GM21619 (cell line): ENCODE results near the gene IFNLR1.

ENCODE experiments used
- ATAC-seq: cut with Tn5 transposase; IDR thresholded peaks from one replicate; pipeline ENCODE4 v1.9.1; 2021; ENCODE audit not compliant: unreplicated experiment

The IFNLR1 gene

GRCh38 chr1:24206083-24206464 lies 19.0 kb upstream of the IFNLR1 start:
- no peak for ATAC-seq

- no peak for ATAC-seq
Measured at GRCh38 chr1:24205345-24206082, 18.4 kb upstream of the IFNLR1 start.

DNA sequence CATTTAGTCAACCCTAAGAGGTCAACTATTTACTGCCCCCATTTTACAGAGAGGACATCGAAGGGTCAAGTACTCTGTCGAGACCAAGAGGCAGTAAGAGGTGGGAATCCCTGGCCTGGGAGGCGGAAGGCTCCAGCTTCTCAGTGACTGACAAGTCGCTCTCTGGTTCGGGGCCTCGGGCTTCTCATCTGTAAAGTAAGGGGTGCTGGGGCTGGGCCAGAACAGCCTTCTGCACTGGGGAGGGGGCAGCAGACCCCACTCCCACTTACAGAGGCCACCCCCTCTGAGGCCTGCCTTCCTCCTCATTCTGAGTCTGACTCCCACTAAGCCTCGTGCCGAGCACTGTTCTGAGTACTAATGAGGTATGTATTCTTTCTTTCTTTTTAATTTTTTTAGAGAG lies 17.0 kb upstream of the IFNLR1 start:
- ATAC-seq = no peak

- ATAC-seq = no peak
Measured at GRCh38 chr1:24203404-24203803, 16.3 kb upstream of the IFNLR1 start.

GRCh38 chr1:24202987-24203386 lies 15.9 kb upstream of the IFNLR1 start:
- ATAC-seq = no peak

DNA sequence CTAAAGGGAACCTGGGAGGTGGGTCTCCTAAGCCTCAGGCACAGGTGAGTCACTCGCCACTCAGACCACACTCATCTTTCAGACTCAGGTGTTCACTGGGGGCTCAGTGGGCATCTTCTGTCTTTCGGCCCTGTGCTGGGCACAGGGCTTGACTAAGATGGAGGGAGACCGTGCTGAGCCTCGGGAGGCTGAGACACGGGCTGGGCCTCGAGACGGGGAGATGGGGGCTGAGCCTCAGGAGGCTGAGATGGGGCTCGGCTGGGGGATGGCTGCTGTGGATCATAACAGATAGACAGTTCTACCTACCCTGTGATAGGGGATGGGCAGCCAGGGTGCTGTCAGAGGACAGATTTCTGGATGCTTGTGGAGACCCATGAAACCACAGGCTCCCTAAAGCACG lies 15.5 kb upstream of the IFNLR1 start:
- no peak for ATAC-seq

- ATAC-seq = no peak
Measured at GRCh38 chr1:24201941-24202440, 14.9 kb upstream of the IFNLR1 start.

DNA sequence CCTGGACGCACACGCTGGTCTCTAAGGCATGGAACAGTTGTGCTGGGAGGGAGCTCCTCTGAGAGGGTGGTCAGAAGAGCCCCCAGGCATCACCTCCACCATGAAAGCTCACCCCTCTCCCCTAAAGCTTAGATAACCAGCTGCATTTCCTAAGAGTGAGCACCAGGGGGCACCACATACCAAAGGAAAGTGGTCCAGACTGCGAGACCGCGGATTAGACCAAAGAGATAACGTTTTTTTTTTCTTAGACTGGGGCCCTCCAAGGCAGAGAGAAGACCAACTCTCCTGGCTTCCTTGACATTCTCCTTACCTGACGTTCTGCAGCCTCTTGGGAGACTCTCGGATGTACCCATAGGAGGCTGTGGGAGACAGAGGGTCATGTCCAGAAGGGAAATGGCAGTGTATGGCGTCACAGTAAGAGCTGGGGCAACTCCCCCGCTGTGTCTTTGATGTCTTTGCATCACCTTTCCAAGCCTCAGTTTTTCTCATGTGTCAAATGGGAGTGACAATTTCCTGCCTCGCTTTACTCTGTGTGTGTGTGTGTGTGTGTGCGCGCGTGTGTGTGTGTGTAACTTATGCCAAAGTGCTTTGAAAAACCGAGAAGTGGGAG lies 12.3 kb upstream of the IFNLR1 start:
- no peak for ATAC-seq

GRCh38 chr1:24198766-24199165 lies 11.7 kb upstream of the IFNLR1 start:
- no peak for ATAC-seq

GRCh38 chr1:24195874-24196273 lies 8.8 kb upstream of the IFNLR1 start:
- no peak for ATAC-seq

DNA sequence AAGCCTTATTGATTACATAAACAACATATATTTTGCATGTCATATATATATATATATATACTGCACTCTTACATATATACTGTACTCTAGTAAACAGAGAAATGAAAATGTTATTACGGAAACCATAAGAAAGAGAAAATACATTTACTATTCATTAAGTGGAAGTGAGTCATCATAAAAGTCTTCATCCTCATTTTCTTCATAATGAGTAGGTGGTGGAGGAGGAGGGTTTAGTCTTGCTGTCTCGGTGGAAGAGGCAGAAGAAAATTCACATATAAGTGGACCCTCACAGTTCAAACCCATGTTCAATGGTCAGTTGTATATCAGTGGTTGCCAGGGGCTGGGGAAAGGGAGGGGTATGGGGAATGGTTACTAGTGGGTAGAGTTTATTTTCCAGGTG lies 8.0 kb upstream of the IFNLR1 start:
- ATAC-seq = no peak

- no peak for ATAC-seq
Measured at GRCh38 chr1:24193046-24193445, 6.0 kb upstream of the IFNLR1 start.

DNA sequence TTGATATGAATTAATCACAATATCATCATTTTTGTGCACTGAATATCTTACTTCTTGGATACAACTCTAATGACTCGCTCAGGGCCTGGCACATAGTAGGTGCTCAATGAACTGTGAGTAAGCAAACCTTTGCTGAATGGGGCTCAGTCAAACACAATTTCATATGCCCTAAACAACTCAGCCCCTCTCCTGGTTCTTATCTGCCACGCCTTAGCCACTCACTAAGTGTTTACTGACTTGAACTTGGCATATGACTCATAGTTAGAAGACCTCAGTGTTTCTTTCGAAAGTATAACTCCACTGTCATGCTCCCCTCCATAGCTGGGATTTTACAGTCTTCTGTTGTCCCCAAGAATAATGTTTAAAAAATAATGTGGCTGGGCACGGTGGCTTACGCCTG lies 4.8 kb upstream of the IFNLR1 start:
- ATAC-seq = no peak

DNA sequence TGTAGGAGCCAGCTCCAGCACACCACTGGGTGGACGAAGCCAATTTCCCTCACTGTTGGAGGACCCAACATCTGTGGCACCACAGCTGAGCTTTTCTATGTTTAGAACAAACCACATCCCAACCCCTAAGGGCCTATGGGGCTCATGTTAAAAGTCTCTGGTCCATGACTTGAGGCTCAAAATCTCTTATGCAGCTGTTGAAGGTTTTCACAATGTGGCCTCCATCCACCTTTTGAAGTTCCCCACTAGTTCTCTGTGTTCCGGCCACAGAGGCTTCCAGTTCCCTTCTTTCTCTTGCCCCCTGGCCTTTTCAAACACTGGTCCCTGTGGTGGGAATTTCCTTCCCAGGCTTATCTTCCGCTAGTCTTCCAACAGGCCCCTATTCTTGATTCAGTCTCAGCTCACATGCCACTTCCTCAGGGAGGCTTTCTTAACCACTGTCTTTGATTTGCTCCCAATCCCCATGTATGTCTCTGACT lies 3.9 kb upstream of the IFNLR1 start:
- ATAC-seq = peak; percentile 46

DNA sequence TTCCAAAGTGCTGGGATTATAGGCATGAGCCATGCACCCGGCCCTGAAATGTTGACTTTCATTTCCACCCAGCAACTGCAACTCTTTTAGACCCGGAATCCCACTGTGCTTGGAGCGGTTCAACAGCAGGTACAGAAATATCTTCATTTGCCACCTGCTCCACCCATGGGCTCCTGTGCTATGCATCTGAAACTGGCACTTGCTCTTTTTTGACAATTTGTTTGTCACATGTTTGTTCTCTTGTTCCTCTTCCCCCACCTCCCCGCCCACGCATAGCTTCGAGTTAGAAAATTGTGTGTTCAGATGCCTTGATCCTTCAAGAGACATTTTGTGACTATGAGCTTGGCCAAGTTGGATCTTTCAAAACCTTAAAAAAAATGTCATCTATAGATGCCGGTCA lies 2.4 kb upstream of the IFNLR1 start:
- no peak for ATAC-seq

- ATAC-seq = no peak
Measured at GRCh38 chr1:24186711-24186992, 437 bp downstream of the IFNLR1 start.

DNA sequence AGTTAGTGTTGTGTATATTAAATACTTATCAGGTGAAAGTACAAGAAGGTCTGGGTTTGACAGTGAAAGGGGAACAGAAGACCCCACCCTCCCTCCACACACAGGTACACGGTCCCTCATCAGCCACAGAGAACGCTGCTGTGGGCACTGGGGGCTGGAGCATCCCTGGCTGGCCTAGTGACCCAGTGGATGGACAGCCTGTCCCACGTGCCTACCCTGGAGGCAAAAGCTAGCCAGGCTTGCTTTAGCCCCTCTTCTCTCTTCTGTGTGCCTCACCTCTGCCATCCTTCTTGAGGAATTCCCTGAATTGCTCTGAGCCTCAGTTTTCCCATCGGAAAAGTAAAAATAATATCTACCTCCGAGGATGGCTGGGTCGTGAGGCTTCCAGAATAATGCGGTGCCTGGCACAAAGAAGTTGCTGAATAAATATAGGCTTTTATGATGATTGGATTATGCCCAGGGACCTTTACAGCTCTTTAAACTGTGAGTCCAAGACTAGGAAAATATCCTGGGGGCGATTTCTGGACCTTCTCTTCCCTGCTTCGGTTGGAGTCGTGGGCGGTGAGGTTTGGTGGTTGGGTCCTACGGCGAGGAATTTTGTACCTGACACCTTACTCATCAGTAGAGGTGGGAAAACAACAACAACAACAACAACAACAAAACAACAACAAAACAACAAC lies 918 bp downstream of the IFNLR1 start:
- no peak for ATAC-seq

DNA sequence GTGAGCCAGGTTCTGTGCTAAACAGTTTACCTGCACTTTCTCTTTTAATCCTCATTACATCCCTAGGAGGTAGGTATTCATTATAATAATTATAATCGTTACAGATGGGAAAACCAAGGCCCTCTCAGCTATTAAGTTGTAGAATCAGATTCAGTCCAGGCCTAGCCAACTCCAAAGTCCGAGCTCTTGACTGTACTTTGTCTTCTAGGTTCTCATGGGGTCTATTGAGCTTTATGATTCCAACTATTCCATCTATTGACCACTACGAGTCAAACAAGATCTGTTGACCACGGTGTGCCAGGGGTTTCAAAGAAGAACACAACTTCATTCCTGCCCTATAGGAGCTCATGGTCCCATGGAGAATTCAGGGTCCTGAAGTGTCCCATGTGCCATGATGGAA lies 2.0 kb downstream of the IFNLR1 start:
- ATAC-seq = no peak

- no peak for ATAC-seq
Measured at GRCh38 chr1:24182061-24182460, 5.0 kb downstream of the IFNLR1 start.

GRCh38 chr1:24181619-24182018 lies 5.5 kb downstream of the IFNLR1 start:
- no peak for ATAC-seq

- no peak for ATAC-seq
Measured at GRCh38 chr1:24180676-24181075, 6.4 kb downstream of the IFNLR1 start.

GRCh38 chr1:24179251-24179840 lies 7.7 kb downstream of the IFNLR1 start:
- ATAC-seq = no peak
